ENCODE data around the gene P2RY6. TPM values are rescaled to one million over a fixed set of nuclear protein-coding genes. Genes with fewer than 3 reads are reported as not detected.

P2RY6 gene
- total and polyA plus RNA-seq, 2 donors from 2014 or later, result 6.7 to 17.9 TPM

DNA sequence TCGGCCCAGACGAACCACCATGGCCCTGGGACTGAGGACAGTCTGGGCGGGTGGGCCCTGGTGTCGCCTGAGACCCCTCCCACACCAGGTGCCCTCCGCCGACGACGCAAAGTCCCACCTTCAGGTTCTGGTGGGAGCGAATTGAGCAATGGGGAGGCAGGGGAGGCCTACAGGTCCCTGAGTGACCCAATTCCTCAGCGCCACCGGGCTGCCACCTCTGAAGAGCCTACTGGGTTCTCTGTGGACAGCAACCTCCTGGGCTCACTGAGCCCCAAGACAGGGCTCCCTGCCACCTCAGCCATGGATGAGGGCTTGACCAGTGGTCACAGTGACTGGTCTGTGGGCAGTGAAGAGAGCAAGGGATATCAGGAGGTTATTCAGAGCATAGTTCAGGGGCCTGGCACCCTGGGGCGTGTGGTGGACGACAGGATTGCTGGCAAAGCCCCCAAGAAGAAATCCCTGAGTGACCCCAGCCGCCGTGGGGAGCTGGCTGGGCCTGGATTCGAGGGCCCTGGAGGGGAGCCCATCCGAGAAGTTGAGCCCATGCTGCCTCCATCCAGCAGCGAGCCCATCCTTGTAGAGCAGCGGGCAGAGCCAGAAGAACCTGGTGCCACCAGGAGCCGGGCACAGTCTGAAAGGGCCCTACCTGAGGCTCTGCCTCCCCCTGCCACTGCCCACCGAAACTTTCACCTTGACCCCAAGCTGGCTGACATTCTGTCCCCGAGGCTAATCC is 38.7 kb downstream of the P2RY6 start:
- TF ChIP-seq CTCF (IDR thresholded peaks at IDR 0.05; ENCODE audit: borderline replicate concordance, extremely low read depth, insufficient read depth), result no peak
- Histone ChIP-seq H3K4me3 (ENCODE audit: low read length in 3 of 3) (peak overlapping the region in 2 of 3 donors; percentile 53 to 79), H3K27ac (ENCODE audit: low read depth in 2 of 2, low read length in 2 of 2) (peak overlapping the region; percentile 73 to 97), H3K36me3 (ENCODE audit: control insufficient read depth in 2 of 3, insufficient read depth in 3 of 3, low read length in 3 of 3) (peaks cover 0 to 20% (median 0%) of the 10 kb centered on the region in 3 donors), H3K9ac (ENCODE audit: low read length in 3 of 3) (peak overlapping the region in 2 of 3 donors; percentile 71 to 86), H3K9me3 (ENCODE audit: control insufficient read depth in 2 of 3, insufficient read depth in 1 of 3, low read length in 3 of 3) (no peaks in the 10 kb centered on the region), H3K4me1 (ENCODE audit: control insufficient read depth in 2 of 3, insufficient read depth in 2 of 3, low read depth in 1 of 3, low read length in 3 of 3) (peaks cover 10 to 59% (median 43%) of the 10 kb centered on the region in 3 donors), H3K27me3 (ENCODE audit: control insufficient read depth, insufficient read depth, low read length) (no peaks in the 10 kb centered on the region)
- intact Hi-C loops (cut with DNase I), result no loop called here
- FAIRE-seq (no peak), DNase-seq (no peak)

DNA sequence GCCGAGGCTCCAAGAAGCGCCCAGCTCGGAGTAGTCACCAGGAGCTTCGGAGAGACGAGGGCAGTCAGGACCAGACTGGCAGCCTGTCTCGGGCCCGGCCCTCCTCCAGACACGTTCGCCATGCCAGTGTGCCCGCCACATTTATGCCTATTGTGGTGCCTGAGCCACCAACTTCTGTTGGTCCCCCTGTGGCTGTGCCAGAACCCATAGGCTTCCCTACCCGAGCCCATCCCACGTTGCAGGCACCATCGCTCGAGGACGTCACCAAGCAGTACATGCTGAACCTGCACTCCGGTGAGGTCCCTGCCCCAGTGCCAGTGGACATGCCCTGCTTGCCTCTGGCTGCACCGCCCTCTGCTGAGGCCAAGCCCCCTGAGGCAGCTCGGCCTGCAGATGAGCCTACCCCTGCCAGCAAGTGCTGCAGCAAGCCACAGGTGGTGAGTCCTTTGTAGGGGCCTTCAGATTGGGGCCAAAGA is 39.3 kb downstream of the P2RY6 start:
- intact Hi-C loops (cut with DNase I), result no loop called here
- peaks cover 0 to 20% (median under 1%) of the 10 kb centered on the region in 3 donors for H3K36me3 ChIP-seq (ENCODE audit: control insufficient read depth in 2 of 3, insufficient read depth in 3 of 3, low read length in 3 of 3)
- H3K9me3 ChIP-seq (ENCODE audit: control insufficient read depth in 2 of 3, insufficient read depth in 1 of 3, low read length in 3 of 3), result no peaks in the 10 kb centered on the region
- peak overlapping the region in 2 of 3 donors; percentile 11 to 86 for H3K9ac ChIP-seq (ENCODE audit: low read length in 3 of 3)
- H3K27me3 ChIP-seq (ENCODE audit: control insufficient read depth, insufficient read depth, low read length), result no peaks in the 10 kb centered on the region
- peak overlapping the region; percentile 18 to 79 (median 53) for H3K4me3 ChIP-seq (ENCODE audit: low read length in 3 of 3)
- peak overlapping the region; percentile 73 to 76 for H3K27ac ChIP-seq (ENCODE audit: low read depth in 2 of 2, low read length in 2 of 2)
- peaks cover 13 to 64% (median 48%) of the 10 kb centered on the region in 3 donors for H3K4me1 ChIP-seq (ENCODE audit: control insufficient read depth in 2 of 3, insufficient read depth in 2 of 3, low read depth in 1 of 3, low read length in 3 of 3)
- FAIRE-seq (no peak), DNase-seq (peak in 1 of 5 donors; percentile 79)
- TF ChIP-seq CTCF (IDR thresholded peaks at IDR 0.05; ENCODE audit: borderline replicate concordance, extremely low read depth, insufficient read depth), result no peak

DNA sequence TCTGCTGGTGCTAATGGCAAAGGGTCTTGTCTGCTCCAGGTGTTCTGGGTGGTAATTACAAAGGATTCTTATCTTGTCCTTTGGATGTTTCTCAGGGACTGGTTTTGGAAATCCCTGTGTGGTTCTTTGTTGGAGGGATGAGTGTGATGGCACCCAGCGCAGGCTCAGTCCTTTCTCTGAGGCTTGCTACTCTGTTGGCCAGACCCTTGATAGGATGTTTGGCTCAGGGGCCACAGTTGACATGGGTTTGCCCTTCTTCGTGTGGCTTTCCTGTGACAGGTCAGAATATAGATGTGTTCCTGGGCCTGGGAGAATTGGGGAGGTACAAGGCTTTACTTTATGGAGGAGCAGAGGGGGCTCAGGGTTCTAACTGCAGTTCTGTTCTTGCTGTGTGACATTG is 39.9 kb downstream of the P2RY6 start:
- H3K27ac ChIP-seq (ENCODE audit: low read depth in 2 of 2, low read length in 2 of 2), result peak overlapping the region in 1 of 2 donors; percentile 76
- peaks cover 13 to 68% (median 50%) of the 10 kb centered on the region in 3 donors for H3K4me1 ChIP-seq (ENCODE audit: control insufficient read depth in 2 of 3, insufficient read depth in 2 of 3, low read depth in 1 of 3, low read length in 3 of 3)
- no peak for TF ChIP-seq CTCF (IDR thresholded peaks at IDR 0.05; ENCODE audit: borderline replicate concordance, extremely low read depth, insufficient read depth)
- no peaks in the 10 kb centered on the region for H3K27me3 ChIP-seq (ENCODE audit: control insufficient read depth, insufficient read depth, low read length)
- peaks cover 0 to 20% (median 2%) of the 10 kb centered on the region in 3 donors for H3K36me3 ChIP-seq (ENCODE audit: control insufficient read depth in 2 of 3, insufficient read depth in 3 of 3, low read length in 3 of 3)
- H3K4me3 ChIP-seq (ENCODE audit: low read length in 3 of 3), result peak overlapping the region; percentile 4 to 79 (median 53)
- FAIRE-seq (no peak), DNase-seq (no peak)
- H3K9ac ChIP-seq (ENCODE audit: low read length in 3 of 3), result peak overlapping the region; percentile 11 to 86 (median 34)
- no peaks in the 10 kb centered on the region for H3K9me3 ChIP-seq (ENCODE audit: control insufficient read depth in 2 of 3, insufficient read depth in 1 of 3, low read length in 3 of 3)
- intact Hi-C loops (cut with DNase I), result no loop called here

All from kidney (tissue), 14 donors.